PC-9 (cell line): ENCODE results near the gene GPER1.

Experiments
- CTCF ChIP-seq: fragments of 200-600 bp; sonication (generic); conservative IDR thresholded peaks from 2 replicates; pipeline ENCODE4 v1.6.1; 2017; ENCODE audit warnings: mixed run types, antibody characterized with exemption, mild to moderate bottlenecking, moderate library complexity
- EZH2 ChIP-seq: fragments of 200-600 bp; sonication (generic); IDR thresholded peaks from 2 replicates; pipeline ENCODE4 v1.8.0; 2017; ENCODE audit warnings: antibody characterized with exemption, low read depth

GRCh38 chr7:1053002-1053411 is 34.9 kb upstream of the GPER1 start:
- TF ChIP-seq CTCF (no peak), EZH2 (no peak)
